K562 (cell line): Measurements from ENCODE around the gene STXBP6. TPM values are rescaled to one million over a fixed set of nuclear protein-coding genes. Genes with fewer than 3 reads are reported as not detected.

Source experiments
- MEF2D ChIP-seq: conservative IDR thresholded peaks from 2 replicates; pipeline ENCODE4 v1.6.1; 2016; ENCODE audit warnings: low read depth, missing genetic modification characterization, missing compliant biosample characterization
- ZNF644 ChIP-seq: fragments of 200-800 bp; sonication (Bioruptor generic); IDR thresholded peaks from 2 replicates; pipeline ENCODE4 v1.6.1; 2016; ENCODE audit warnings: low read depth, missing genetic modification characterization, missing compliant biosample characterization
- polyA plus RNA-seq, 8 experiments: library from polyadenylated mRNA; depleted of rRNA in 4 of 8; stranded (reverse) in 5 of 8; unstranded in 3 of 8; fragments of >200 nt; fragmentation: Nextera tagmentation in 2 of 8; fragmentation: Illumina TruSeq in 1 of 8; extraction: Ambion mirVana in 2 of 8; extraction: Trizol in 1 of 8; gene quantifications; 2 replicates each; pipeline versions ENCODE4 v1.2.1 to v1.2.3, GENCODE V29; 2011 to 2014; ENCODE audit warnings: inconsistent platforms in 1 of 8, missing spikeins in 1 of 8
- total RNA-seq, 7 experiments: library from RNA; depleted of rRNA in 6 of 7; stranded (reverse); fragments of >200 nt in 6 of 7; fragmentation: Illumina TruSeq in 2 of 7; extraction: Trizol in 2 of 7; gene quantifications; 2 replicates each; pipeline versions ENCODE4 v1.2.1 to v1.2.3, GENCODE V29; 2011 to 2021; ENCODE audit warnings: low replicate concordance in 1 of 7
- TF ChIP-seq, protein P1 (sequence below), 2 experiments: fragments of 450-650 bp; formaldehyde crosslinking in 1 of 2; IDR thresholded peaks; 2 replicates each; pipeline versions ENCODE4 v1.4.0 to v1.6.1; 2014 to 2020; ENCODE audit warnings: mild to moderate bottlenecking in 2 of 2, borderline replicate concordance in 1 of 2, low read depth in 1 of 2
- TF ChIP-seq, protein P2 (sequence below): IDR thresholded peaks from 2 replicates; pipeline ENCODE4 v1.6.1; 2011; ENCODE audit not compliant: insufficient read length; ENCODE audit errors: extremely low read depth
- TF ChIP-seq, protein P3 (sequence below): fragments of 250-450 bp; sonication (Bioruptor Pico); IDR thresholded peaks from 2 replicates; pipeline ENCODE4 v1.4.0; 2020; ENCODE audit warnings: borderline replicate concordance

Gene STXBP6
- total and polyA plus RNA-seq, 9 of the 15 experiments (the other 6 are each of a cell fraction or from before 2014, with no cell fraction given), result 0.27 to 0.89 (median 0.59) TPM

DNA sequence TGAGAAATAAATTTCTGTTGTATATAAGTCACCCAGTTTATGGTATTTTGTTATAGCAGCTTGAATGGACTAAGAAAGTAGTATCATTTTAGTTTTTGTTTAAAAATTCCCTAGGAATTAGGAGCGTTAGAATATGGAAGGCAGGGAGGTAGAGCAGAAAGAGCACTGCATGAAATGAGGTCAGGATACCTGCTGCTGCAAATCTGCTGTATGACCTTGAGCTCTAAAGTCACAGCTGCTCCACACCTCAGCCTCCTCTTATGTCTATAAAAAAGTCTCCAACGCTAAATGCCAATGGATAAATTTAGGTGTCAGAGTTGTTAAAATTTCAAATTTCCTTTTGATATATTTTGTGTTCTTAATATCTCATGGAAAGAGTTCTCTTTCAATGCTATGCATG lies 235.0 kb downstream of the STXBP6 start (continued):
- TF ChIP-seq, protein P1, sequence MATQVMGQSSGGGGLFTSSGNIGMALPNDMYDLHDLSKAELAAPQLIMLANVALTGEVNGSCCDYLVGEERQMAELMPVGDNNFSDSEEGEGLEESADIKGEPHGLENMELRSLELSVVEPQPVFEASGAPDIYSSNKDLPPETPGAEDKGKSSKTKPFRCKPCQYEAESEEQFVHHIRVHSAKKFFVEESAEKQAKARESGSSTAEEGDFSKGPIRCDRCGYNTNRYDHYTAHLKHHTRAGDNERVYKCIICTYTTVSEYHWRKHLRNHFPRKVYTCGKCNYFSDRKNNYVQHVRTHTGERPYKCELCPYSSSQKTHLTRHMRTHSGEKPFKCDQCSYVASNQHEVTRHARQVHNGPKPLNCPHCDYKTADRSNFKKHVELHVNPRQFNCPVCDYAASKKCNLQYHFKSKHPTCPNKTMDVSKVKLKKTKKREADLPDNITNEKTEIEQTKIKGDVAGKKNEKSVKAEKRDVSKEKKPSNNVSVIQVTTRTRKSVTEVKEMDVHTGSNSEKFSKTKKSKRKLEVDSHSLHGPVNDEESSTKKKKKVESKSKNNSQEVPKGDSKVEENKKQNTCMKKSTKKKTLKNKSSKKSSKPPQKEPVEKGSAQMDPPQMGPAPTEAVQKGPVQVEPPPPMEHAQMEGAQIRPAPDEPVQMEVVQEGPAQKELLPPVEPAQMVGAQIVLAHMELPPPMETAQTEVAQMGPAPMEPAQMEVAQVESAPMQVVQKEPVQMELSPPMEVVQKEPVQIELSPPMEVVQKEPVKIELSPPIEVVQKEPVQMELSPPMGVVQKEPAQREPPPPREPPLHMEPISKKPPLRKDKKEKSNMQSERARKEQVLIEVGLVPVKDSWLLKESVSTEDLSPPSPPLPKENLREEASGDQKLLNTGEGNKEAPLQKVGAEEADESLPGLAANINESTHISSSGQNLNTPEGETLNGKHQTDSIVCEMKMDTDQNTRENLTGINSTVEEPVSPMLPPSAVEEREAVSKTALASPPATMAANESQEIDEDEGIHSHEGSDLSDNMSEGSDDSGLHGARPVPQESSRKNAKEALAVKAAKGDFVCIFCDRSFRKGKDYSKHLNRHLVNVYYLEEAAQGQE (IDR thresholded peaks at IDR 0.05; ENCODE audit: borderline replicate concordance), result no peak
- TF ChIP-seq, protein P1 (CRISPR knock-in tag; IDR thresholded peaks at IDR 0.05; ENCODE audit: low read depth), result no peak
- no peak for TF ChIP-seq ZNF644
- TF ChIP-seq, protein P2, sequence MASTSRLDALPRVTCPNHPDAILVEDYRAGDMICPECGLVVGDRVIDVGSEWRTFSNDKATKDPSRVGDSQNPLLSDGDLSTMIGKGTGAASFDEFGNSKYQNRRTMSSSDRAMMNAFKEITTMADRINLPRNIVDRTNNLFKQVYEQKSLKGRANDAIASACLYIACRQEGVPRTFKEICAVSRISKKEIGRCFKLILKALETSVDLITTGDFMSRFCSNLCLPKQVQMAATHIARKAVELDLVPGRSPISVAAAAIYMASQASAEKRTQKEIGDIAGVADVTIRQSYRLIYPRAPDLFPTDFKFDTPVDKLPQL, result no peak
- TF ChIP-seq, protein P3, sequence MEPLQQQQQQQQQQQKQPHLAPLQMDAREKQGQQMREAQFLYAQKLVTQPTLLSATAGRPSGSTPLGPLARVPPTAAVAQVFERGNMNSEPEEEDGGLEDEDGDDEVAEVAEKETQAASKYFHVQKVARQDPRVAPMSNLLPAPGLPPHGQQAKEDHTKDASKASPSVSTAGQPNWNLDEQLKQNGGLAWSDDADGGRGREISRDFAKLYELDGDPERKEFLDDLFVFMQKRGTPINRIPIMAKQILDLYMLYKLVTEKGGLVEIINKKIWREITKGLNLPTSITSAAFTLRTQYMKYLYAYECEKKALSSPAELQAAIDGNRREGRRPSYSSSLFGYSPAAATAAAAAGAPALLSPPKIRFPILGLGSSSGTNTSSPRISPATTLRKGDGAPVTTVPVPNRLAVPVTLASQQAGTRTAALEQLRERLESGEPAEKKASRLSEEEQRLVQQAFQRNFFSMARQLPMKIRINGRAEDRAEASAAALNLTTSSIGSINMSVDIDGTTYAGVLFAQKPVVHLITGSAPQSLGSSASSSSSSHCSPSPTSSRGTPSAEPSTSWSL (CRISPR knock-in tag), result no peak
- TF ChIP-seq MEF2D (tag), result no peak
